SU-DHL-6 (cell line): Measurements from ENCODE around the gene NTRK1.

ENCODE experiments used
- H2AFZ ChIP-seq: fragments of 200-600 bp; sonication (generic); 2 replicates; pipeline ENCODE4 v1.6.1; 2014; ENCODE audit warnings: low read depth, mild to moderate bottlenecking, moderate library complexity, mixed read lengths, antibody characterized with exemption, low read length; ENCODE audit not compliant: severe bottlenecking
- H3F3A ChIP-seq: fragments of 200-600 bp; shearing (Covaris generic); 2 replicates; pipeline ENCODE4 v1.6.0; 2016; ENCODE audit warnings: antibody characterized with exemption, mild to moderate bottlenecking; ENCODE audit not compliant: insufficient read depth
- H3K27ac ChIP-seq: fragments of 200-600 bp; sonication (generic); 2 replicates; pipeline ENCODE4 v1.5.1; 2016; ENCODE audit warnings: low read depth, mild to moderate bottlenecking, low read length, moderate library complexity, mixed read lengths
- H3K27me3 ChIP-seq: fragments of 200-600 bp; sonication (generic), shearing (Covaris generic); 2 replicates; pipeline ENCODE4 v1.6.0; 2014; ENCODE audit warnings: mild to moderate bottlenecking, low read length
- H3K36me3 ChIP-seq: fragments of 200-600 bp; sonication (generic); 2 replicates; pipeline ENCODE4 v1.6.1; 2014; ENCODE audit warnings: mild to moderate bottlenecking, low read length, mixed read lengths
- H3K4me2 ChIP-seq: fragments of 300-600, 200-600 bp; shearing (Covaris generic), sonication (generic); 2 replicates; pipeline ENCODE4 v1.6.0; 2014; ENCODE audit warnings: low read length, low read depth, mild to moderate bottlenecking; ENCODE audit not compliant: poor library complexity, severe bottlenecking
- H3K4me3 ChIP-seq: fragments of 200-600 bp; sonication (generic); 2 replicates; pipeline ENCODE4 v1.5.1; 2014; ENCODE audit warnings: antibody characterized with exemption, low read length, mild to moderate bottlenecking, mixed read lengths; ENCODE audit not compliant: insufficient read depth, poor library complexity, severe bottlenecking
- H3K79me2 ChIP-seq: fragments of 200-600 bp; sonication (generic); 2 replicates; pipeline ENCODE4 v1.6.1; 2014; ENCODE audit warnings: mild to moderate bottlenecking, low read length, moderate library complexity; ENCODE audit not compliant: insufficient read depth
- H3K9ac ChIP-seq: fragments of 200-600 bp; sonication (generic); 2 replicates; pipeline ENCODE4 v1.7.0; 2014; ENCODE audit warnings: mild to moderate bottlenecking, low read length
- H3K9me2 ChIP-seq: fragments of 200-600 bp; sonication (generic); replicated peaks from 2 replicates; pipeline ENCODE4 v1.6.1; 2014; ENCODE audit warnings: low read length; ENCODE audit not compliant: insufficient read depth
- H3K9me3 ChIP-seq: fragments of 200-600 bp; sonication (generic); 2 replicates; pipeline ENCODE4 v1.6.1; 2014; ENCODE audit warnings: low read length, mixed read lengths; ENCODE audit not compliant: insufficient read depth
- H4K20me1 ChIP-seq: fragments of 200-600 bp; sonication (generic); 2 replicates; pipeline ENCODE4 v1.6.1; 2014; ENCODE audit warnings: low read depth, mild to moderate bottlenecking, antibody characterized with exemption, low read length, moderate library complexity, mixed read lengths
- CTCF ChIP-seq: fragments of 200-600 bp; sonication (generic); IDR thresholded peaks from one replicate; pipeline ENCODE4 v1.5.1; 2017; ENCODE audit warnings: antibody characterized with exemption, mild to moderate bottlenecking, low read length, moderate library complexity; ENCODE audit not compliant: insufficient read depth, poor library complexity, severe bottlenecking
- EZH2phosphoT487 ChIP-seq: fragments of 200-600 bp; sonication (generic), shearing (Covaris generic); conservative IDR thresholded peaks from 2 replicates; pipeline ENCODE4 v1.6.1; 2018; ENCODE audit warnings: mild to moderate bottlenecking, antibody characterized with exemption, low read length, moderate library complexity, mixed read lengths

Gene NTRK1

GRCh38 chr1:156821801-156822200 lies 38.9 kb upstream of the NTRK1 start:
- Histone ChIP-seq H4K20me1 (no peaks in the 10 kb centered on the region), H3K36me3 (no peaks in the 10 kb centered on the region), H3K4me2 (no peak overlapping the region), H3K9me3 (no peaks in the 10 kb centered on the region), H3K27ac (no peak overlapping the region), H3K79me2 (no peaks in the 10 kb centered on the region), H3K9ac (no peak overlapping the region), H3K4me3 (no peak overlapping the region), H2AFZ (no peak overlapping the region), H3K9me2 (no peaks in the 10 kb centered on the region), H3F3A (no peaks in the 10 kb centered on the region), H3K27me3 (no peaks in the 10 kb centered on the region)
- no peak for TF ChIP-seq CTCF
- no peak for TF ChIP-seq EZH2phosphoT487

- Histone ChIP-seq H3K27me3 (no peaks in the 10 kb centered on the region), H3K4me3 (no peak overlapping the region), H3K4me2 (no peak overlapping the region), H4K20me1 (no peaks in the 10 kb centered on the region), H2AFZ (no peak overlapping the region), H3K9me3 (no peaks in the 10 kb centered on the region), H3K27ac (no peak overlapping the region), H3F3A (no peaks in the 10 kb centered on the region), H3K36me3 (no peaks in the 10 kb centered on the region), H3K79me2 (no peaks in the 10 kb centered on the region), H3K9me2 (no peaks in the 10 kb centered on the region), H3K9ac (no peak overlapping the region)
- no peak for TF ChIP-seq EZH2phosphoT487
- TF ChIP-seq CTCF: no peak
These were observed 38.0 kb upstream of the NTRK1 start for GRCh38 chr1:156822680-156823079.

- Histone ChIP-seq H2AFZ (no peak overlapping the region), H3K9me2 (no peaks in the 10 kb centered on the region), H3K27ac (no peak overlapping the region), H3K27me3 (no peaks in the 10 kb centered on the region), H4K20me1 (no peaks in the 10 kb centered on the region), H3K36me3 (no peaks in the 10 kb centered on the region), H3K4me3 (no peak overlapping the region), H3K4me2 (no peak overlapping the region), H3K79me2 (no peaks in the 10 kb centered on the region), H3F3A (no peaks in the 10 kb centered on the region), H3K9ac (no peak overlapping the region), H3K9me3 (no peaks in the 10 kb centered on the region)
- no peak for TF ChIP-seq CTCF
These were observed 37.4 kb upstream of the NTRK1 start for GRCh38 chr1:156823210-156823790.

- no peaks in the 10 kb centered on the region for H3K36me3 ChIP-seq
- H3K27me3 ChIP-seq: no peaks in the 10 kb centered on the region
- H3K4me3 ChIP-seq: no peak overlapping the region
- TF ChIP-seq CTCF: no peak
- no peak for TF ChIP-seq EZH2phosphoT487
- H3K9ac ChIP-seq: no peak overlapping the region
- no peaks in the 10 kb centered on the region for H3K9me2 ChIP-seq
- no peaks in the 10 kb centered on the region for H3K9me3 ChIP-seq
- no peaks in the 10 kb centered on the region for H3K79me2 ChIP-seq
- H2AFZ ChIP-seq: no peak overlapping the region
- no peaks in the 10 kb centered on the region for H4K20me1 ChIP-seq
- no peaks in the 10 kb centered on the region for H3F3A ChIP-seq
- H3K4me2 ChIP-seq: no peak overlapping the region
- H3K27ac ChIP-seq: no peak overlapping the region
These were observed 34.0 kb upstream of the NTRK1 start for GRCh38 chr1:156826630-156827029.
